Gastroesophageal sphincter (tissue), 4 donors: ENCODE results near the gene SRPK3. TPM values are rescaled to one million over a fixed set of nuclear protein-coding genes. Genes with fewer than 3 reads are reported as not detected.

Experiments
- ATAC-seq: fragments of 150-250 bp; one replicate; pipeline ENCODE4 v1.9.1; 2016; ENCODE audit warnings: mild to moderate bottlenecking, moderate library complexity
- H3K27ac ChIP-seq, 4 donors: fragments of 200-600 bp; sonication (generic) in 3 of 4; 1 replicate in 3 of 4; 2 replicates in 1 of 4; pipeline ENCODE4 v1.5.1; 2016 to 2019
- H3K27me3 ChIP-seq: fragments of 200-600 bp; sonication (generic); one replicate; pipeline ENCODE4 v1.5.1; 2019
- H3K36me3 ChIP-seq, 2 donors: fragments of 200-600 bp; sonication (generic); one replicate each; pipeline ENCODE4 v1.5.1; 2019; ENCODE audit warnings: control low read depth in 1 of 2
- H3K4me1 ChIP-seq, 3 donors: fragments of 200-600 bp; sonication (generic); 1 replicate in 2 of 3; 2 replicates in 1 of 3; pipeline ENCODE4 v1.5.1; 2016 to 2019; ENCODE audit warnings: control low read depth in 2 of 3
- H3K4me3 ChIP-seq, 2 donors: fragments of 200-600 bp; sonication (generic); one replicate each; pipeline ENCODE4 v1.5.1; 2019; ENCODE audit warnings: mild to moderate bottlenecking in 1 of 2, moderate library complexity in 1 of 2
- H3K9me3 ChIP-seq, 3 donors: fragments of 200-600 bp; sonication (generic); one replicate each; pipeline ENCODE4 v1.5.1; 2017 to 2019; ENCODE audit warnings: control low read depth in 2 of 3
- EP300 ChIP-seq: sonication (generic); formaldehyde crosslinking; IDR thresholded peaks from one replicate; pipeline ENCODE4 v1.6.1; 2017; ENCODE audit warnings: antibody characterized with exemption, mild to moderate bottlenecking
- POLR2A ChIP-seq, 2 donors: fragments of 450-650 bp; IDR thresholded peaks; one replicate each; pipeline ENCODE4 v1.6.1; 2017; ENCODE audit warnings: antibody characterized with exemption in 2 of 2, mild to moderate bottlenecking in 2 of 2, moderate library complexity in 1 of 2
- POLR2AphosphoS5 ChIP-seq: sonication (generic); formaldehyde crosslinking; IDR thresholded peaks from one replicate; pipeline ENCODE4 v1.6.1; 2017; ENCODE audit warnings: antibody characterized with exemption
- WGBS, 2 donors: methylation state at CpG; one replicate each; pipeline ENCODE4 v1.1.5; 2018; ENCODE audit warnings: low coverage in 1 of 2; 5-methylcytosine and 5-hydroxymethylcytosine counted together
- total RNA-seq, 4 donors: library from RNA; depleted of rRNA; stranded (reverse); fragments of >200 nt; gene quantifications; one replicate each; pipeline ENCODE4 v1.1.0, GENCODE V29; 2016
- TF ChIP-seq, protein P1 (sequence below), 4 experiments: fragments of 200-600 bp in 2 of 4; fragments of 450-650 bp in 2 of 4; sonication (generic) in 1 of 4; IDR thresholded peaks; one replicate each; pipeline ENCODE4 v1.5.1; 2017 to 2019; ENCODE audit warnings: antibody characterized with exemption in 4 of 4, mild to moderate bottlenecking in 2 of 4, moderate library complexity in 2 of 4

Gene SRPK3
- total RNA-seq, 4 donors from 2014 or later = 3.0 to 4.7 (median 4.4) TPM; not detected in 1

DNA sequence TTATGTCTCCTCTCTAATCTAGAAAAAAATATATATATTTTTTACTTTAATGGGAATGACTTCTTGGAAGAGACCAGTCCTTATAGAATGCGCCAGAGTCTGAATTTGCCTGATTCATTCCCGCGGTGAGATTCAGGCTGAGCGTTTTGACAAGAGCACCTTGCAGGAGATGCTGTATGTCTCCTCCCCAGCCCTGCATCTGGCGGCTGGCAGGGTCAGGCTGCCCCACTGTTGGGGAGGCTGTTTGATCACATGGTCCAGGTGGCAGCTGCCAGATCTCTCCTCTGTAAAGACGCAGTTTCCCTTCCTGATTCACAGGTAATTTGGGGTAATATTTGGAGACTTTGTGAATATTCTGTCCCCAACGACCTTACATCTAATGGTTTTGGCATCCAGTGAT is 39.8 kb downstream of the SRPK3 start:
- TF ChIP-seq POLR2A (IDR thresholded peaks at IDR 0.05) = no peak
- TF ChIP-seq, protein P1, sequence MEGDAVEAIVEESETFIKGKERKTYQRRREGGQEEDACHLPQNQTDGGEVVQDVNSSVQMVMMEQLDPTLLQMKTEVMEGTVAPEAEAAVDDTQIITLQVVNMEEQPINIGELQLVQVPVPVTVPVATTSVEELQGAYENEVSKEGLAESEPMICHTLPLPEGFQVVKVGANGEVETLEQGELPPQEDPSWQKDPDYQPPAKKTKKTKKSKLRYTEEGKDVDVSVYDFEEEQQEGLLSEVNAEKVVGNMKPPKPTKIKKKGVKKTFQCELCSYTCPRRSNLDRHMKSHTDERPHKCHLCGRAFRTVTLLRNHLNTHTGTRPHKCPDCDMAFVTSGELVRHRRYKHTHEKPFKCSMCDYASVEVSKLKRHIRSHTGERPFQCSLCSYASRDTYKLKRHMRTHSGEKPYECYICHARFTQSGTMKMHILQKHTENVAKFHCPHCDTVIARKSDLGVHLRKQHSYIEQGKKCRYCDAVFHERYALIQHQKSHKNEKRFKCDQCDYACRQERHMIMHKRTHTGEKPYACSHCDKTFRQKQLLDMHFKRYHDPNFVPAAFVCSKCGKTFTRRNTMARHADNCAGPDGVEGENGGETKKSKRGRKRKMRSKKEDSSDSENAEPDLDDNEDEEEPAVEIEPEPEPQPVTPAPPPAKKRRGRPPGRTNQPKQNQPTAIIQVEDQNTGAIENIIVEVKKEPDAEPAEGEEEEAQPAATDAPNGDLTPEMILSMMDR (IDR thresholded peaks at IDR 0.05) = no peak
- no peak for TF ChIP-seq POLR2AphosphoS5
- no peak for TF ChIP-seq EP300
- H3K27me3 ChIP-seq = no peaks in the 10 kb centered on the region
- 60 to 90% methylated on average over 1 to 3 of the region's 7 CpGs for WGBS, 2 donors
- ATAC-seq = no peak
- peaks cover 0 to 16% (median 4%) of the 10 kb centered on the region in 3 donors for H3K4me1 ChIP-seq
- no peaks in the 10 kb centered on the region for H3K36me3 ChIP-seq
- no peak overlapping the region for H3K27ac ChIP-seq
- no peak overlapping the region for H3K4me3 ChIP-seq
- H3K9me3 ChIP-seq = no peaks in the 10 kb centered on the region

DNA sequence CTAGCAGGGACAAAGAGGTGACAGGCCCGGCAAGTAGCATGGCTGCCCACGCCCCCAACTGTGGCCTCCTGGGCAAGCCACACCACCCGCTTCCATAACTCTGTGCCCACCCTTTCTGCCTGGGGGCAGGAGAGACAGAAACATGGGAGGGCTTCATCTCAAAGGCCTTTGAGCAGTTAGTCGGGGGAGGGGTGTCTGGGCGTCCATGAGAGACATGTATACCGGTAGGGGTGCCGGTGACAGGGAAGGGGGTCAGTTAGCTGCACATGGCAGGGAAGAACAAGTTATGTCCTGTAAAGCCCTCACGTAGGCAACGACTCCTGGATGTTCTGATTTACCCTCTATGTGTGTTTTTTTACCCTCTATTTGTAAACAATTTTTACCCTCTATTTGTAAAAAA is 40.2 kb downstream of the SRPK3 start:
- H3K27ac ChIP-seq = no peak overlapping the region
- no peak overlapping the region for H3K4me3 ChIP-seq
- no peaks in the 10 kb centered on the region for H3K9me3 ChIP-seq
- H3K4me1 ChIP-seq = peaks cover 0 to 16% (median 4%) of the 10 kb centered on the region in 3 donors
- WGBS, 2 donors = 88% methylated on average over 4 of the region's 9 CpGs; no CpG with 5 or more reads in 1 of the 2 donors
- no peak for ATAC-seq
- H3K36me3 ChIP-seq = no peaks in the 10 kb centered on the region
- TF ChIP-seq POLR2A (IDR thresholded peaks at IDR 0.05) = no peak
- no peak for TF ChIP-seq POLR2AphosphoS5
- TF ChIP-seq, protein P1 (IDR thresholded peaks at IDR 0.05) = no peak
- no peak for TF ChIP-seq EP300
- no peaks in the 10 kb centered on the region for H3K27me3 ChIP-seq

DNA sequence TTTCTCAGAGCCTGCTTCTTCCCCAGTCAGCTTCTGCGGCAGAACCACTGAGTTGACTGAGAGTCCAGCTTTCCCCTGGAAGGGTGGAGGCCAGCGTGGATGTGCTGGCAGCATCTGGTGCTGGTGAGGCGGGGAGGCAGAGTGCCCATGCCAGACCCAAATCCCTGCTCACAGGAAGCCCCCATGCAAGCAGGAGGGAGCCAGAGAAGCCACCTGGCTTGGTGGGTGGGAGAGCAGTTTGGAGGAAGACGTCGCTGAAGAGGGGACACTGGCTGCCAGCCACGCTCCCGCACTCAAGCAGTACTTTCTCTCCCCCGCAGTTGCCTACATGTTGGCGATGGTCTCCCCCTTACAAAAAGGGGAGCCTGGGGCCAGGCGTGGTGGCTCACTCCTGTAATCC is 43.5 kb downstream of the SRPK3 start:
- no peak for TF ChIP-seq EP300
- Histone ChIP-seq H3K27me3 (no peaks in the 10 kb centered on the region), H3K36me3 (no peaks in the 10 kb centered on the region), H3K9me3 (no peaks in the 10 kb centered on the region), H3K4me3 (no peak overlapping the region), H3K4me1 (peaks cover 0 to 17% (median 3%) of the 10 kb centered on the region in 3 donors), H3K27ac (no peak overlapping the region)
- no CpG with 5 or more reads among the region's 10 CpGs for WGBS, 2 donors
- no peak for ATAC-seq

DNA sequence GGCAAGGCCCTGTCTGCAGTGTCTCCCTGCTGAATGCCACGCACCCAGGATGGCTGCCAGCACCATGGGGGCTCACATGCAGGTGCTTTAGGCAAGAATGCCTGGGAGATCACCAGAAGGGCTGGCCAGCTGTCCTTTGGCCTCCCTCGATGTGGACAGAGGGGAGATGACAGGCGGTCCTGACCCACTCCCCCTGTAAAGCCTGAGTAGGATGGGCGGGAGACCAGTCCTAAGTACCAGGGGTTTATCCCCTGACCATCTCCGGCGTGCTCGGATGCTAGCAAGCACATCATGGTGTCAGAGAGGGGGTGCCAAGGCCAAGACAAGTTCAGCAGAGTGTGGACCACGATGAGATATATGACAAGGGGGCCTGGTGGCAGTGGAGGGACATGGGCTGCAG is 44.2 kb downstream of the SRPK3 start:
- WGBS, 2 donors = 78% methylated on average over 5 of the region's 8 CpGs; no CpG with 5 or more reads in 1 of the 2 donors
- Histone ChIP-seq H3K9me3 (no peaks in the 10 kb centered on the region), H3K36me3 (no peaks in the 10 kb centered on the region), H3K4me3 (no peak overlapping the region), H3K27me3 (no peaks in the 10 kb centered on the region), H3K27ac (no peak overlapping the region), H3K4me1 (peaks cover 0 to 19% (median 0%) of the 10 kb centered on the region in 3 donors)
- TF ChIP-seq EP300 (no peak), POLR2AphosphoS5 (no peak), POLR2A (IDR thresholded peaks at IDR 0.05) (no peak)
- TF ChIP-seq, protein P1 (IDR thresholded peaks at IDR 0.05) = no peak
- ATAC-seq = no peak

DNA sequence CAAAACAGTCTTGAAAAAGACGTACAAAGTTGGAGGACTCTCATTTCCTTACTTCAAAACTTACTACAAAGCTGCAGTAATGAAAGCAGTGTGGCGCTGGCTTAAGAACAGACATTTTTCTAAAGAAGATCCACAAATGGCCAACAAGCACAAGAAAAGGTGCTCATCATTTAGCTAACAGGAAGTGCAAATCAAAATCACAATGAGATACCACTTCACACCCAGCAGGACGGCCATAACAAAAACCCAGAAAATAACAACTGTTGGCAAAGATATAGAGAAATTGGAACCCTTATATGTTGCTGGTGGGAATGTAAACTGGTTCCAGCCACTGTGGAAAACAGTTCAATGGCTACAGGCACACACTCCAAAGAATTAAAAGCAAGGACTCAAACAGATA is 46.2 kb downstream of the SRPK3 start:
- WGBS, 2 donors = 43 to 64% methylated on average over 2 to 3 of the region's 3 CpGs
- peaks cover 0 to 21% (median 0%) of the 10 kb centered on the region in 3 donors for H3K4me1 ChIP-seq
- TF ChIP-seq, protein P1 (IDR thresholded peaks at IDR 0.05) = no peak
- H3K27ac ChIP-seq = no peak overlapping the region
- H3K4me3 ChIP-seq = no peak overlapping the region
- H3K27me3 ChIP-seq = no peaks in the 10 kb centered on the region
- no peaks in the 10 kb centered on the region for H3K36me3 ChIP-seq
- no peak for ATAC-seq
- no peaks in the 10 kb centered on the region for H3K9me3 ChIP-seq
